Mucosa of descending colon (tissue), 3 donors: Measurements from ENCODE around the gene LZTR1. TPM values are rescaled to one million over a fixed set of nuclear protein-coding genes. Genes with fewer than 3 reads are reported as not detected.

Source experiments
- ATAC-seq: fragments of 200-7000 bp; cut with Tn5 transposase; one replicate; pipeline ENCODE4 v1.9.1; 2020; ENCODE audit warnings: mild to moderate bottlenecking, moderate library complexity
- DNase-seq, 3 donors: peaks; one replicate each; pipeline ENCODE4 v3.0.0-alpha.2; 2020
- H3K36me3 ChIP-seq: fragments of 200-600 bp; one replicate; pipeline ENCODE4 v1.8.0; 2021; ENCODE audit warnings: low read depth, mild to moderate bottlenecking
- H3K4me1 ChIP-seq: fragments of 200-600 bp; one replicate; pipeline ENCODE4 v1.8.0; 2021; ENCODE audit warnings: low read depth, mild to moderate bottlenecking
- H3K4me3 ChIP-seq: fragments of 200-600 bp; one replicate; pipeline ENCODE4 v1.8.0; 2021; ENCODE audit warnings: mild to moderate bottlenecking
- H3K9me3 ChIP-seq: fragments of 200-600 bp; one replicate; pipeline ENCODE4 v1.8.0; 2021; ENCODE audit warnings: mild to moderate bottlenecking
- CTCF ChIP-seq: fragments of 200-600 bp; IDR thresholded peaks from one replicate; pipeline ENCODE4 v1.8.0; 2022; ENCODE audit warnings: antibody characterized with exemption, mild to moderate bottlenecking
- intact Hi-C, 2 donors: fragments of 100-400 bp; cut with DNase I in 1 of 2; cut with micrococcal nuclease in 1 of 2; formaldehyde crosslinking; loops; one replicate each; pipeline versions ENCODE4 v1.11.0 to v1.11.1; 2022; cut with DNase I, micrococcal nuclease
- total RNA-seq, 3 donors: library from RNA; stranded (reverse); fragmentation: NEBNext Ultra II Directional in 2 of 3; extraction: Animal tissue kit (Norgen Biotek cat#: 25700) in 2 of 3; gene quantifications; one replicate each; pipeline versions ENCODE4 v1.2.1 to v1.2.4, GENCODE V29; 2021 to 2023
- donor health status: DM: no; HTN: no; CAD: no; lungs with moderate emphysema.
- donor health status: DM: no; HTN: no; CAD: no.
- donor health status: DM: no; HTN: yes; CAD: no.

LZTR1 gene
- total RNA-seq, 3 donors from 2014 or later = 42.9 to 71.3 (median 43.6) TPM

- TF ChIP-seq CTCF = no peak
- H3K4me1 ChIP-seq = peaks cover 24% of the 10 kb centered on the region
- DNase-seq = peak in 2 of 3 donors; percentile 47
- intact Hi-C loops = no loop called here
- no peaks in the 10 kb centered on the region for H3K36me3 ChIP-seq
- no peaks in the 10 kb centered on the region for H3K9me3 ChIP-seq
- H3K4me3 ChIP-seq = no peak overlapping the region
- ATAC-seq = no peak
These were observed 17.9 kb upstream of the LZTR1 start for GRCh38 chr22:20964090-20964798.

DNA sequence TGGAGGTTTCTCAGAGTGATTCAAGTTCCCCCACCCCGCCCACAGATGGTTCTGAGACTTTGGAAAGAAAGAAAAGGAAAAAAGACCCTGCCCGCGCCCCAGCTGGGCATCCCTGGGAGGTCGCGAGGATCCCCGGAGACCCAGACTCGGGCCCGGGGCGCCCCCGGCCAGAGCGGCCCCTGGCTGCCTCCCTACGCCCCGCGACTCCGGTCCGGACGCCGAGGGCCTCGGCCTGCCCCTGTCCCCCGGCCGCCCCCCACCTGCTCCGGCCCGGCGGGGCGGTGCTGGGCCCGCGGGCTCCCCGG is 17.3 kb upstream of the LZTR1 start:
- Histone ChIP-seq H3K4me3 (no peak overlapping the region), H3K4me1 (peaks cover 24% of the 10 kb centered on the region)

GRCh38 chr22:20965104-20965887 is 16.8 kb upstream of the LZTR1 start:
- ATAC-seq (peak; percentile 37), DNase-seq (peak; percentile 55 to 72 (median 63))
- H3K9me3 ChIP-seq = no peaks in the 10 kb centered on the region
- H3K4me3 ChIP-seq = no peak overlapping the region
- no peak for TF ChIP-seq CTCF
- intact Hi-C loops = no loop called here
- H3K4me1 ChIP-seq = peaks cover 24% of the 10 kb centered on the region
- H3K36me3 ChIP-seq = no peaks in the 10 kb centered on the region

More for the DNA sequence above, 17.3 kb upstream of the LZTR1 start:
- Histone ChIP-seq H3K9me3 (no peaks in the 10 kb centered on the region), H3K36me3 (no peaks in the 10 kb centered on the region)
- TF ChIP-seq CTCF = no peak
- ATAC-seq = no peak
- intact Hi-C loops = no loop called here
- no peak for DNase-seq

- no peaks in the 10 kb centered on the region for H3K9me3 ChIP-seq
- intact Hi-C loops = no loop called here
- no peak overlapping the region for H3K4me3 ChIP-seq
- peak; percentile 85 to 87 (median 85) for DNase-seq
- H3K4me1 ChIP-seq = peaks cover 24% of the 10 kb centered on the region
- peak; percentile 85 for ATAC-seq
- H3K36me3 ChIP-seq = no peaks in the 10 kb centered on the region
- no peak for TF ChIP-seq CTCF
These were observed 15.9 kb upstream of the LZTR1 start for GRCh38 chr22:20965888-20966855.

DNA sequence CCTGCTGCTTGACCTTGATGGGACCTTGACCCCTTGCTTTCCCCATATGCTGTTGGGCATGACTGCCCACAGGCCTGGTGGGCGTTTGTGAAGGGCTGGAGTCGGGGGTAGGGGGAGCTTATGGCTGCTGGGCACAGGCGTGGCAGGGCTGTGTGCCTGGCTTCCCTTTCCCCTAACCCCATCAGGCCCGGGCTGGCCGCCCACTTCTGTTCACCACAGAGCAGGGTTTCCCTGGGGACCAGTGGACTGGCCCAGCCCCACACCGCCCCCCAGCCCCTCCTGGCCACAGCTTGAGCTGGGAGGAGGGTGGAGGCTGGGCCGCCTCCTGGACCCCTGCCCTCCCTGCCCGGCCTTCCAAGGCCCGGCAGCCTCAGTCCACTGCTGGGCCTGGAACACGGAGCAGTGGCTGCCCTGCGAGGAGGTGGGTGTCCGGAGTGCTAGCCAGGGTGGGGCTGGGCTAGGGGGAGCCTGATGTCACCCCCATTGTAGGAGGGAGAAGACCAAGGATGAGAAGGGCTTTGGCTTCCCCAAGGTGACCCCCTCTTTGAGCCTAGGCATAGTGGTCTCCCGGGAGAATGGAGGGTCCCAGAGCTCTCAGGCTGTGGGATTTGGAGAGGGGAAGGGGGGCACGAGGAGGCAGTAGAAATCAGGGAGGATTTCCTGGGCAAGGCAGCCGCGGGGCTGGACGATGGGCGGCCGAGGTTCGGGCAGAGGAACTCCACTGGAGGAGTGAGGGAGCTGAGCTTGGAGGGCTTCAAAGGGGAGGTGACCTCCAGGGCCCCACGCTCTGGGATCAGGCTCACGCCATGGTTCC is 15.0 kb upstream of the LZTR1 start, which contains the start of gene AIFM3:
Gene AIFM3 (plus strand): TSS at position 373 of the 814 bp plus-strand sequence. CDS start 690 bp downstream, outside the sequence.
- ATAC-seq = no peak
- no peaks in the 10 kb centered on the region for H3K9me3 ChIP-seq
- H3K4me3 ChIP-seq = no peak within 1 kb of the TSS
- H3K4me1 ChIP-seq = peaks cover 20% of the 10 kb centered on the region
- no peak for TF ChIP-seq CTCF
- H3K36me3 ChIP-seq = no peaks in the 10 kb centered on the region
- peak in 2 of 3 donors; percentile 56 to 60 for DNase-seq
- intact Hi-C loops = no loop called here
